ENCODE measurements around the gene ATP1A4. TPM values are rescaled to one million over a fixed set of nuclear protein-coding genes. Genes with fewer than 3 reads are reported as not detected.

ATP1A4 gene
- total RNA-seq, 1 experiment from 2014 or later, result not detected

DNA sequence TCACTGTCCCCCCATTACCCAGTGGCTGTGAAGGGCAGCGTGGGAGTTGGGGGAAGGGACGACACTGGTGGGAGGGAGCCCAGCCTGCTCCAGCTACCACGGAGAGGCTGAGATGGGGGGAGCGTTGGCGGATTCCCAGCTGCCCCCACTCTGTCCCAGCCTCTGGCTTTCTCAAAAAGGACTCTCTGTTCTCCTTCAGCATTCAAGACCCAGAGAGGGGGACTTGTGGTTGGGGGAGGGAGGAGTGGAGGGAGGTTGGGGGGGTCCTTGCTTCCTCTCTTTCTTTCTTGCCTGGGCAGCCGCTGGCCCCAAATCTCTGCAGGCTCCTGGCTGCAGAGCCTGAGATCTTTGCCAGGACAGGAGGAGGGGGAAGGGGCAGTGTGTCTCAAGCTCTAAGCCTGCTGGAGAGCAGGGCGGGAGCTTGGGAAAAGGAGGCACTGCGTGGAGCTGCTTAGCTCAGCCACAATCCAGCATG lies 33.7 kb upstream of the ATP1A4 start:
- DNase-seq (ENCODE audit: low read depth, low spot score) (no peak), ATAC-seq (no peak)
- Histone ChIP-seq H3K4me1 (ENCODE audit: control insufficient read depth, insufficient read depth, low read length) (no peaks in the 10 kb centered on the region), H3K36me3 (ENCODE audit: control insufficient read depth, insufficient read depth, low read length) (no peaks in the 10 kb centered on the region), H3K27me3 (ENCODE audit: control insufficient read depth, insufficient read depth, low read length) (no peaks in the 10 kb centered on the region), H3K4me3 (ENCODE audit: low read depth in 2 of 2, low read length in 2 of 2) (no peak overlapping the region), H3K27ac (ENCODE audit: low read length) (no peak overlapping the region), H3K9me3 (ENCODE audit: control insufficient read depth, insufficient read depth, low read depth, low read length) (no peaks in the 10 kb centered on the region)
- in situ Hi-C loops (cut with HindIII; ENCODE audit: low pct_unique_long_range_greater_than_20kb, low sequenced_read_pairs) (no loop called here), intact Hi-C loops (cut with micrococcal nuclease; ENCODE audit: unreplicated experiment) (no loop called here)
- TF ChIP-seq, protein P1, sequence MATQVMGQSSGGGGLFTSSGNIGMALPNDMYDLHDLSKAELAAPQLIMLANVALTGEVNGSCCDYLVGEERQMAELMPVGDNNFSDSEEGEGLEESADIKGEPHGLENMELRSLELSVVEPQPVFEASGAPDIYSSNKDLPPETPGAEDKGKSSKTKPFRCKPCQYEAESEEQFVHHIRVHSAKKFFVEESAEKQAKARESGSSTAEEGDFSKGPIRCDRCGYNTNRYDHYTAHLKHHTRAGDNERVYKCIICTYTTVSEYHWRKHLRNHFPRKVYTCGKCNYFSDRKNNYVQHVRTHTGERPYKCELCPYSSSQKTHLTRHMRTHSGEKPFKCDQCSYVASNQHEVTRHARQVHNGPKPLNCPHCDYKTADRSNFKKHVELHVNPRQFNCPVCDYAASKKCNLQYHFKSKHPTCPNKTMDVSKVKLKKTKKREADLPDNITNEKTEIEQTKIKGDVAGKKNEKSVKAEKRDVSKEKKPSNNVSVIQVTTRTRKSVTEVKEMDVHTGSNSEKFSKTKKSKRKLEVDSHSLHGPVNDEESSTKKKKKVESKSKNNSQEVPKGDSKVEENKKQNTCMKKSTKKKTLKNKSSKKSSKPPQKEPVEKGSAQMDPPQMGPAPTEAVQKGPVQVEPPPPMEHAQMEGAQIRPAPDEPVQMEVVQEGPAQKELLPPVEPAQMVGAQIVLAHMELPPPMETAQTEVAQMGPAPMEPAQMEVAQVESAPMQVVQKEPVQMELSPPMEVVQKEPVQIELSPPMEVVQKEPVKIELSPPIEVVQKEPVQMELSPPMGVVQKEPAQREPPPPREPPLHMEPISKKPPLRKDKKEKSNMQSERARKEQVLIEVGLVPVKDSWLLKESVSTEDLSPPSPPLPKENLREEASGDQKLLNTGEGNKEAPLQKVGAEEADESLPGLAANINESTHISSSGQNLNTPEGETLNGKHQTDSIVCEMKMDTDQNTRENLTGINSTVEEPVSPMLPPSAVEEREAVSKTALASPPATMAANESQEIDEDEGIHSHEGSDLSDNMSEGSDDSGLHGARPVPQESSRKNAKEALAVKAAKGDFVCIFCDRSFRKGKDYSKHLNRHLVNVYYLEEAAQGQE (IDR thresholded peaks at IDR 0.05; ENCODE audit: insufficient read depth in 1 of 2, low read depth in 2 of 2, low read length in 1 of 2), result no peak
- TF ChIP-seq TCF7L2 (IDR thresholded peaks at IDR 0.05; ENCODE audit: low read depth, low read length), result no peak
- TF ChIP-seq SIN3A (IDR thresholded peaks at IDR 0.05; ENCODE audit: borderline replicate concordance, insufficient read depth, low read depth, low read length), result no peak
- no peak for TF ChIP-seq POLR2AphosphoS5 (IDR thresholded peaks at IDR 0.05; ENCODE audit: low read depth, low read length)
- TF ChIP-seq, protein P2, sequence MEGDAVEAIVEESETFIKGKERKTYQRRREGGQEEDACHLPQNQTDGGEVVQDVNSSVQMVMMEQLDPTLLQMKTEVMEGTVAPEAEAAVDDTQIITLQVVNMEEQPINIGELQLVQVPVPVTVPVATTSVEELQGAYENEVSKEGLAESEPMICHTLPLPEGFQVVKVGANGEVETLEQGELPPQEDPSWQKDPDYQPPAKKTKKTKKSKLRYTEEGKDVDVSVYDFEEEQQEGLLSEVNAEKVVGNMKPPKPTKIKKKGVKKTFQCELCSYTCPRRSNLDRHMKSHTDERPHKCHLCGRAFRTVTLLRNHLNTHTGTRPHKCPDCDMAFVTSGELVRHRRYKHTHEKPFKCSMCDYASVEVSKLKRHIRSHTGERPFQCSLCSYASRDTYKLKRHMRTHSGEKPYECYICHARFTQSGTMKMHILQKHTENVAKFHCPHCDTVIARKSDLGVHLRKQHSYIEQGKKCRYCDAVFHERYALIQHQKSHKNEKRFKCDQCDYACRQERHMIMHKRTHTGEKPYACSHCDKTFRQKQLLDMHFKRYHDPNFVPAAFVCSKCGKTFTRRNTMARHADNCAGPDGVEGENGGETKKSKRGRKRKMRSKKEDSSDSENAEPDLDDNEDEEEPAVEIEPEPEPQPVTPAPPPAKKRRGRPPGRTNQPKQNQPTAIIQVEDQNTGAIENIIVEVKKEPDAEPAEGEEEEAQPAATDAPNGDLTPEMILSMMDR (IDR thresholded peaks at IDR 0.05), result no peak
- no TSS peak for BruUV-seq (replicated peaks)
- POLR2A ChIA-PET, result no interaction called here
- CTCF ChIA-PET, result no interaction called here

DNA sequence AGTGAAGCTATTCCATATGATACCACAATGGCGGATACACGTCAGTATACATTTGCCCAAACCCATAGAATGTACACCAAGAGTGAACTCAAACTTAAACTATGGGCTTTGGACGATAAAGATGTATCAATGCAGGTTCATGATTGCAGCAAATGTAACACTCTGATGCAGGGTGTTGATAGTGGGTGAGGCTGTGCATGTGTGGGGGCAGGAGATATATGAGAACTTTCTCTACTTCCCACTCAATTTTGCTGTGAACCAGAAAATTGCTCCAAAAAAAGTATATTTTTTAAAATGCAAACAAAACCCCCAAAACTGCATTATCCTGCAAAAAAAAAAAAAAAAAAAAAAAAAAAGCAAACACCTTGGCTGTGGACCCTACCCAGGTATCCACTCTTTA lies 32.5 kb upstream of the ATP1A4 start:
- Histone ChIP-seq H3K4me3 (ENCODE audit: low read depth in 2 of 2, low read length in 2 of 2) (no peak overlapping the region), H3K27me3 (ENCODE audit: control insufficient read depth, insufficient read depth, low read length) (no peaks in the 10 kb centered on the region), H3K4me1 (ENCODE audit: control insufficient read depth, insufficient read depth, low read length) (no peaks in the 10 kb centered on the region), H3K27ac (ENCODE audit: low read length) (no peak overlapping the region), H3K9me3 (ENCODE audit: control insufficient read depth, insufficient read depth, low read depth, low read length) (no peaks in the 10 kb centered on the region), H3K36me3 (ENCODE audit: control insufficient read depth, insufficient read depth, low read length) (no peaks in the 10 kb centered on the region)
- in situ Hi-C loops (cut with HindIII; ENCODE audit: low pct_unique_long_range_greater_than_20kb, low sequenced_read_pairs), result no loop called here
- CTCF ChIA-PET, result no interaction called here
- TF ChIP-seq POLR2AphosphoS5 (IDR thresholded peaks at IDR 0.05; ENCODE audit: low read depth, low read length) (no peak), TCF7L2 (IDR thresholded peaks at IDR 0.05; ENCODE audit: low read depth, low read length) (no peak), SIN3A (IDR thresholded peaks at IDR 0.05; ENCODE audit: borderline replicate concordance, insufficient read depth, low read depth, low read length) (no peak)
- TF ChIP-seq, protein P2 (IDR thresholded peaks at IDR 0.05), result no peak
- TF ChIP-seq, protein P1 (IDR thresholded peaks at IDR 0.05; ENCODE audit: insufficient read depth in 1 of 2, low read depth in 2 of 2, low read length in 1 of 2), result no peak
- POLR2A ChIA-PET, result no interaction called here
- intact Hi-C loops (cut with micrococcal nuclease; ENCODE audit: unreplicated experiment), result no loop called here
- ATAC-seq (no peak), DNase-seq (ENCODE audit: low read depth, low spot score) (no peak)
- BruUV-seq (replicated peaks), result no TSS peak

Measured in Panc1 (cell line).